ENCODE measurements around the gene CD247.

The CD247 gene

DNA sequence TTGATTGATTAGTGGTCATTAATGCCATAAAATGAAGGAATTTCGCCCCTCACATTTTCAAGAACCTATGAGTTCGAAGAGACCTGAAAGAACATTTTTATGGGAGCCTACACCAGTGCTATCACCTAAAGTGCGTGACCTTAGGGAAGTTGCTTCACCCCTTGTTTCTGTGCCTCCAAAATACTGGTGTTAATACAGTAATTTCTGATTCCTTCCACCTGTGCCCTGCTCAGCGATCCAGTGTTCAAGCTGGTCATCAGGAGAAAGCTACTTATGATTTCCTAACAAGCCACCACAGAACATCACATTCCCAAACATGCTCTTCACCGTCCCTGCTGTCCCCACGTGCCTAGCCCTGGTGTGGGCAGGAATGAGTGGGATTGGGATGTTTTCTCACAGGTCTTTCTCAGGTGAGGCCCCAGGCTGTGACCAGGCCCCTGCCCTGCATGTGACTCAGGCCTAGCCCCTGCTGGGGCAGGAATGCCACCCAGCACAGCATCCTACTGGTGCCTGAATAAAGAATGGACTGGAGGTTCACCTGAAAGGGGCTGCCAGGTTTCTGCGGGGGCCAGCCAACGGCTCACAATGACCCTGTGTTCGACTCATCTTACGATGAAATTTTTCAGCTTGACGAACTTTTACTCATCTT is 60.3 kb downstream of the CD247 start:
- no peak for DNase-seq

DNA sequence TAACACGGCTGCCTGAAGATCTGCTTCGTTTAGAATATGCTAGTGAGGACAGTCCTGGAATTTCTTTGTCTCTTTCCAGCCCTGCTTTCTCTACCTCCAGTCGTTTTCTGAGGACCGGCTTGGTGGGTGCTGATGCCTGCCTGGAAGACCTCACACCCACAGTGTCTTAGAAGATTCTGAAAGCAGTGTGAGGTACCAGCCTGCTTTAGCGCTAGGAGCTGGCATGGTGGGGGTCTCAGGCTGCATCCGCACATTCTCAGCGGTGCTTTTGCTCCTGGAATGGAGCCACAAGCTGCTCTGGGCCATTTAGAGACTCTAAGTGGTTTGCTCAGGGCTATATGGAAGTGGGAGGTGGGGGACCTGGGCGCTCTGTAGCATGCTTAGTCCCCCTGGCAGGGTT is 61.4 kb downstream of the CD247 start:
- no peak for DNase-seq

DNA sequence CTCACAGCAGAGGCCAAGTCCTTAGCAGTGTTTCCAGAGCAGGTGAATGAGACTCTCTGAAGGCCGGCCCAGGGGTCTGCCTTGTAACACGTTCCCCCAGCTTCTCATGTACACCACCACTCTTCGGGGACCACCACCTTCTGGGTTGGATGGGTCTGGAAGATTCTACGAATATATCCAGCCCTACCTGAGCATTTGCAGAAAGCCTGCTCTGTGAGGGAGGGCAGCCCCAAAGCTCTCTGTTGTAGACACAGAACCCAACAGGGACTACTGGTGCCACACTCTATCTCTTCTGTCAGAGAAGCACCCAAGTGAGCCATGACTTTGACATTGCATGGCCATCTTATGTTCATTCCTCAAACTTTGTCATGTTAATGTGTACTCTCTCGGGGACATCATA is 61.8 kb downstream of the CD247 start:
- DNase-seq: no peak

DNA sequence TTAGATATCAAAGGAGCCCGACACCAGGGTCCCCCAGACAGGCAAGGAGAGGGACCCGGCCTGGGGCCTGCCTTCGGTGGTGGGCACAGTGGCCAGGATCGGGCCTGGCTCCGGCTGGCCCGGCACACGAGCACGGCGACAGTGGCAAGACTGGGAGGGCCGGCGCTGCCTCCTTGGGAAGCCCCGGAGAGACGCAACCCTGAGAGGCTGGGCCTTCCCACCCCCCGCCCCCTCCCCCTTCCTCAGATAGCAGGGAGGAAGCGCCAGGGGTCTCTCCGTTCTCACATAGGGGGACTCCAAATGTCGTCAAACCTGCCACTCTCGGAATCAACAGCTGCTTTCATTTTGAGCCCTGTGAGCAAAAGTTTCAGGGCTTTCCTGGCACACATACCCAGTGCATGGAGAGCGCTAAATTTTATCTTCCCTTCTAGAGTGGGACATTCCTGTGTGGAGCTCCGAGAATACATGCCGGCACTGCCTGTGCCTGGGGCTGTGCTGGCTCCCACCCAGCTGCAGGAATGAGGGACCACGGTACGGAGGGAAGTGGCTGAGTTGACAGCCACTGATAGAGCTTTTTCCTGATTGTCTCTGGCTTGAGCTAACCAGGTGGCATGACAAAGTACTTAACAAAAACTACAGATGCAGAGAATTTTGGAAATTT is 62.4 kb downstream of the CD247 start:
- DNase-seq: peak; percentile 53

DNA sequence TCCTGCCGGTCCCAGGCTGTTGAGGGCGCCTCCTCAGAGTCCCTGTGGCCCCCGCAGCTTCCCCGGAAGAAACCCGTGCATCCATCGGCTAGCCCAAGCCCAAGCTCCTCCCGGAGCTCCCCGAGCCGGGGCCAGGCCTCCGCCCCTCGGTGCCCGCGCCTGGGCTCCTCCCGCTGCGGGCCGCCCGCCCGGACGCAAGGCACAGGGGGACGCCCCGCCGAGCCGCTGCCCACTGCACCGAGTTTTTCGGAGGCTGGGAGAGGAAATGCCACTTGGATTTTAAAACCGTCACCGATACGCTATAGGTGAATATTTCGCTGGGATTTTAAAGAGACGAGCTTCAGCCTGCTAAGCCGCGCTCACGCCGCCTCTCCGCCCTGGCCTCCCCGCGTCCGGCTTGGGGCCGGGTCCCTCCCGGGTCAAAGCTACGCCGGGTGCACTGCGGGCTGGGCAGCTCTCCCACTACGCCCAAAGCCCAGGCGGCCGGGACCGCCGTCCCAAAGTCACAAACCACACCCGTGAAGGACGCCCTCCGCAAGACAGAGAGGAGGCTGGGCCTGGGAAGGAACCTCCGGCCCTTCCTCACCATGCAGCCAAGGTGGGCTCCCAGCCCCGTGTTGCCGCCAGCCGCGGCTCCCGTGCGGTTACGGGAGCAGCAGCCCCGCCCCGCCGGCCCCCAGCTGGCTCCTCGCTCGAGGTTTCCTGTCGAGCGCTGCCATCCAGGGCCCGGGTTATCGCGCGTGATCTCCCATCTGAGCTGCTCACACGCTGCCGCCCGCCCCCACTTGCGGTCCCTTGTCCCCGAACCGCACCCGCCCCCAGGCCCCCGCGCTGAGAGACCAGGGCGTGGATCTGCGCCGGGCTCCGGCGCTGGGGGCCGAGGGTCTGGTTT is 63.2 kb downstream of the CD247 start:
- peak; percentile 78 for DNase-seq

DNA sequence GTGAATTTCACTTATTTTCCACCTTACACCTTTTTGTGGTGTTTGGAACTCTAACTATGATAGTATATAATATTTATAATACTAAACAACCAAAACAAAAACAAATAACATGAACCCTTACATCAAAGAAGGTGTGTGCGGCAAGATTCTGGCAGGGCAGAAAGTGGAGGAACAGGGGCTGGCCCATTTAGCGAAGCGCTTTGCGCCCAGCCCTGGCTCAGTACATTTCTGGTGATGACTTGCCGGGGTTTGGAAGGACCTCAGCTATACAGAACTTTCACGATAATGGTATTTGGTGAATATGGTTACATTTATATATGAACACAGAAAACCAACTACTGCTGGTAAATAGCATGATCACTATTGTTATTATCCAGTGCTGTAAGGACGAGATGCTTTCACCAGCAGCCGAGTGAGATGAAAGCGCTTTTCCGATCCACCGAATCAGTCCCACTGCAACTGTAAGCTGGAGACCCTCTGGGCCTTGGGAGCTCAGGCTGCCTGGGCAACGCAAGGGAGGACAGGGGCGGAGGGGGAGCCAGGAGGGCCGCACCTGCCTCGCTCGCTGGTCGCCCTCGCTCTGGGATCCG is 63.9 kb downstream of the CD247 start:
- DNase-seq: no peak

DNA sequence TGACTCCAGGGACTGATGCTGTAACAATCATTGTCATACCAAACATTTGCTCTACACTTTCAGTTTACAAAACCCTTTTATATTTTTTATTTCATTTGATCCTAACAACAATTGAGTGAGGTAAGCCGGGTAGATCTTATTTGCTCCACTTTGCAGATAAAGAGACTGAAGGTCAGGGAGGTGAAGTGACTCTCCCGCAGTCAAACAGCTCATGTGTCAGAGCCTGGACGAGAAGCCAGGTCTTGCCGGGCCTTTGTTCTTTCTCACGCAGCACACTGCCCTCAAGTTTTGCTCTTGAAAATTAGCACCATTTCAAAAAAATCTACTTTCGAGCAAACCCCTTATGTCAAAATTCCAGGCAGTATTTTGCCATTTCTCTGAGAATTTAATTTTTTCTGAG is 65.2 kb downstream of the CD247 start:
- DNase-seq: no peak

DNA sequence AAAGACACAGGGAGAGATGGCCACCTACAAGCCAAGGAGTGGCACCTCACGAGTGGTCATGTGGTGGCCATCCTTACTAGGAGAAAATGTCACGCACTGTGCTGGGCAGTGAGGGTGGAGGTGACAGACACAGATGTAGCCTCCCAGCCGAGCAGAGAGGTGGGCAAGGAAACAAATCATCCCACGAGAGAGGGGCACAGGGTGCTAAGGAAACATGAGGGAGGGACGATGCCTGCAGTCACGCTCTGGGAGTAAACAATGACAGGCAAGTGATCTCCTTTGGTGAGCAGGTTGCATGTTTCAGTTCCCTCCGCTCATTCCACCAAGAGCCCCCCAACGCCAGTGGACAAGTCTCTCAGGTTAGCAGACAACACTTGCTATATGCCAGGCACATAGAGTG is 65.8 kb downstream of the CD247 start:
- DNase-seq: no peak

DNA sequence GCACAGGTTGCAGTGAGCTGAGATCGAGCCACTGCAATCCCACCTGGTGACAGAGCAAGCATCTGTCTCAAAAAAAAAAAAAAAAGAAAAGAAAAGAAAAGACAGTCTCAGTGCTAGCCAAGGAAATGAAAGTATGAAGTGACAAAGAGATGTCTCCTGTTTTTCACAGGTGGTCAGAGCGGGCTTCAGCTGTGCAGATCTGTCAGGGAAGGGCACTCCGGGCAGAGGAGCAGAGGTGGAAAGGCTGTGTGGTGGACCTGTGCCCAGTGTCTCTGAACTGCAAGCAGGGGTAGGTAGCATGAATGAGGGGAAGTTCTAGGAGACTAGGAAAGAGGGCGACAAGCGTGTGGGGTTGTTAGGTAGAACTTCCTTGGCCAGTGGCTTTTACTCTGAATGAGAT is 67.5 kb downstream of the CD247 start:
- no peak for DNase-seq

DNA sequence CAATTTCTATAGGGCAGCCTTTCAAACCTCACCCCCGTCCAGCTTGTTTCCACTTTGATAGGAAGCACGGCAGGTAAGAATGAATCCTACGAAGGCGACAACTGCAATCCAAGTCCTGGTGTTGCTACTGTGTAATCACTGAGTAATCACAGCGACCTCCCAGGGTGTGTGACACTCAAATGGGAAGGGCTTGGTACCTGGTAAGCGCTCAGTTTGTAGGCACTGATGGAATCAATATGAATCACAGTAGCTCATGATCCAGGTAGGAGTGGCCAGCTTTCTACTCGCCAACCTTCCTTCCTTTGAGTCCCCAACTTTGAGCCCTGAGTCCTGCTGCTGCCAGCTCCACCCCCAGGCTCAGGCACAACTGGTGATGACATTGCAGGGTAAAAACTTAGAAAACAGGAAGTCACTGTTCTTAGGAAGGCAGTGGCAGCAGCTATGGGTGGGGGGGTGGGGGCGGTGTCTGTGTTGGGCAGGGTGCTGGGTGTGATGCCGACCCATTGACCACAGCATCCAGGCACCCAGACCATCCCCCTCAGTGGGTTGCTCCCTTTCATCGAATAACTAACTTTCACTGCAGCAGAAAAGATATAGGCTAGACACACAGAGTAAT is 70.7 kb downstream of the CD247 start:
- peak; percentile 70 for DNase-seq

DNA sequence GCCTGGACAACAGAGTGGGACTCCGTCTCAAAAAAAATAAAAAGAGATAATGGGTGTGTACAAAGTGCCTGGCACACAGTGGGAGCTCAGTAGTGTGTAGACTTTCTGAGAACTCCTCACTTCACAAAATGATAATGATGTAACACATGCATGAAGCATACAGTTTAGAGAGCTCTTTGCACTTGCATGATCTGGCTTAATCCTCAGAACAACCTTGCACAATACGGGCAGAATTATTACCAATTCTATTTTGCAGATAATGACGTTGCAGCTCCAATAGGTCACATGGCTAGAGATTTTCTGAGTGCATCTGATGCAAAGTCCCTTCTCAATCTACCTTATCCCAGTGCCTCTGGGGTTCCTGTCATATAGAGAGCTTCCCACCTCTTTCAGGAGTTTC is 71.4 kb downstream of the CD247 start:
- no peak for DNase-seq

DNA sequence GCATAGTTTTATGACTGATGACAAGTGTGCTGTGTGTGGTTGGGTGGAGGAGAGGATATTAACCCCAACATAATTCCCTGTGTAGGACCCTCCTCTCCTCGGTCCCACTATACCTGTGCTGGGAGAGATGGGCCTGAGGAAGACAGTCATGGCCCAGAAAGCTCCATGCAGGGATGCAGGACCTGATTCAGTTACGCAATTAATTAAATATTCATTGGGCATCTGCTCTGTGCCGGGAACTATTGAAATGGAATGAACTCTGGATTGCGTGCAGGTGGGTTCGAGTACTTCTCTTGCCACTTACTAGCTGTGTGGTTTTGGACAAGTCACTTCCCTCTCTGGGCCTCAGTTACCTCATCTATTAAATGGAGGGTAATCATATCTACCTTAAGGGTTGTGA is 74.6 kb downstream of the CD247 start:
- DNase-seq: no peak

DNA sequence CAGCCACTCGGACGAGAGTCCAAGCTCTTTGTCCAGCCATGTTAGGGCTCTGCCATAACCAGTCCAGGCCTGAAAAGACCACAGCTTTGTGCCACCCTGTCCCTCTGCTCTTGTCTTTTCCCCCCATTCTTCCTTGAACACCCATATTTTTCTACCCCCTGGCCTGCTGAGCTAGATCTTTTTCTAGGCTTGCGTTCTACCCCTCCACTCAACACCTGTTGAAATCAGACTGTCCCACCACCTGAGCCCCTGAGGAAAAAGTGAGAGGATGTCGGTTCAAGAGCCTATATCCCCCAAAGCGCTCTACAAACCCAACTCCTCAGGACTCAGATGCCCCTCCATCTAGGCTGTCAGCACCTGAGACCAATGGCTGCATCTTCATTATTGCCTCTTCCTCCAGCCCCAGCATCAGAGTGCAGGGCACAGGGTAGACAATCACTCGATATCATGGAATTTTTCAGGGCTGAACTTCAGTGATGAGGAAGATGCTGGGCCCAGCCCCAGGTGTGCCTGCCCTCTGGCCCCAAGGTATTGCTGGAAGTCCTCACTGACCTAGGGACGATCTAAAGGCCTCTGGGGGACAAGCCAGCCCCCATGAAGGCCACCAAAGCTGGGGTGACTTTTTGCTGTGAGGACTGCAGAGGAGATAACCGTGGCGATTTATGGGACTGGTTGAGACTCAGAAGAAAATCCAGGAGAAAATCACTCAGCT is 75.3 kb downstream of the CD247 start:
- no peak for DNase-seq

DNA sequence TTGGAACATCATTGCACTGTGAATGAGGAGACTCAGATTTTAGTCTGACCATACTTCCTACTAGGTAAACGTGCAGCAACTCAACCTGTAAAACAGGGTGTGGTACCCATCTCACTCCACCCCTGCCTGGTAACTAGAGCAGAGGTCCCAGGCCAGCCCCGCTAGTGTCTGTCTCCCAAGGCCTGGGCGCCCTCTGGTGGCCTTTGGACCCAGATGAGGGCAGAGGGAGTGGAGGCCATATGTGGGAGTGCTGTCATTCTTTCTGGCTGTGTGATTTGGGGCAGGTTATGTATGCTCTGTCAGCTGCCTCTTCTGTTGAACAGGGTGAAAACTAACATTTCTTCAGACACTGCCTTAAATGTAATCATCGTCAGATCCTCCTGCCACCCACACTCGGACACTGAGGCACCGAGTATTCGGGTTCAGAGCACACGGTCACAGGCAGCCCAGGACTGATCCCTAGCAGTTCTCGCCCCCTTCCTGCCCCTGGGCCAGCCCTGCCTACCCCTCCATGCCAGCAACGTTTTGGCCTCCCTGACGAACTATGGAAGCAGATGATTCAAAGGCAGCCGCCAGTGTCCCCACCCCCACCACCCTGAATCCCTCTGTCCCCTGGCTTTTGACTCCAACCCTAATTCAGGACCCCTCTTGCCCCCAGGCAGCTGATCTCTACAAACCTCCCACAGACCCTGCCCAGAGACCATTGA is 76.0 kb downstream of the CD247 start:
- DNase-seq: peak; percentile 85

DNA sequence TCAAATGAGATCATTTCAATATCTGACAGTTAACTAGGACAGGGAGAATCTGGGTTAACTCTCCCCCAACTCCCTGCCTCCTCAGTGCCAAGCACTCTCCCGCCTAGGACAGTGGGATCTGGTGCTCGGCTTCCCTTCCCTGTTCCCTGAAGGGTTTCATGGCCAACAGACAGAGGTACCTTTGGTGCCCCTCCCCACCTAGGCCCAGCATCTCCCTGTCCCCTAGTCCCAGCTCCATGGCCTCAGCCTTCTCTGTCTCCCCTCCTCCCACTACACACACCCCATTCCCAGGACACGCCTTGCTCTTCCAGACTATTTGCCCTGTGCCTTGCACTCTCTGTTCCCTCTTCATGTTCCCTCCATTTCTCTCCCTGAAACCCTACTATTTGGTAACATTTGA is 77.1 kb downstream of the CD247 start:
- DNase-seq: no peak

DNA sequence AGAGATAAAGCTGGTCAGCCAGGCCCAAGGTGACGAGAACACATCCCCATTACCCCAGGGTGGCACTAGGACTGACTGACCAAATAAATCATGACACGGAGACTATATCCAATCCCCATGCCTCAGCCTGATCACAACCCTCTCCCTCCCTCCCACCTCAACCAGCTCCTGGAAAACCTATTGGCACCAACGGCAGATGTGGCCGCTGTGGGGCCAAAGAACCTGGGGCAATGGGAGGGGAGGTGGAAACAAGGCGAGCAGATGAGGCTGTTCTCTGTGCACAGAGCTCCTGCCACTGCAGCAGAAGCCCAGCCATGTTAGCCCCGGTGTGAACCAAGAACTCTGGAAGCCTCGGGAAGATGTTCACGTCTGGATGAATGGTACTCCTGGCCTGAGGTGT is 77.6 kb downstream of the CD247 start:
- no peak for DNase-seq

DNA sequence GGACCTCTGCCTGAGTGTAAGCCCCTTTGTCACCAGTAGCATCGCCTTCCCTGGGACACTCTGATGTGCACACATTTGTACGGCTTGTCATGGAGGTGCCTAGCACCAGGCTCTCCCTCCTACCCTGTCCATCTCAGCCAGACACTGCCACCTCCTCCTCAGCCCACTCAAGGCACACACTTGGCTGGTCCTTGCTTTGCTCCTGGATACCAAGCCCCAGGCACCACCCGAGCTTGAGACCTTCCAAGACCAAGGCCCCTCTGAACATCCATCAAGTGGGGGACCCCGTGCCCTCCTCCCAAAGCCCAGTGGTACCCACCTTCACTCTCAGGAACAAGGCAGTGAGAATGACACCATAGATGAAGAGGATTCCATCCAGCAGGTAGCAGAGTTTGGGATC is 78.0 kb downstream of the CD247 start:
- DNase-seq: no peak

DNA sequence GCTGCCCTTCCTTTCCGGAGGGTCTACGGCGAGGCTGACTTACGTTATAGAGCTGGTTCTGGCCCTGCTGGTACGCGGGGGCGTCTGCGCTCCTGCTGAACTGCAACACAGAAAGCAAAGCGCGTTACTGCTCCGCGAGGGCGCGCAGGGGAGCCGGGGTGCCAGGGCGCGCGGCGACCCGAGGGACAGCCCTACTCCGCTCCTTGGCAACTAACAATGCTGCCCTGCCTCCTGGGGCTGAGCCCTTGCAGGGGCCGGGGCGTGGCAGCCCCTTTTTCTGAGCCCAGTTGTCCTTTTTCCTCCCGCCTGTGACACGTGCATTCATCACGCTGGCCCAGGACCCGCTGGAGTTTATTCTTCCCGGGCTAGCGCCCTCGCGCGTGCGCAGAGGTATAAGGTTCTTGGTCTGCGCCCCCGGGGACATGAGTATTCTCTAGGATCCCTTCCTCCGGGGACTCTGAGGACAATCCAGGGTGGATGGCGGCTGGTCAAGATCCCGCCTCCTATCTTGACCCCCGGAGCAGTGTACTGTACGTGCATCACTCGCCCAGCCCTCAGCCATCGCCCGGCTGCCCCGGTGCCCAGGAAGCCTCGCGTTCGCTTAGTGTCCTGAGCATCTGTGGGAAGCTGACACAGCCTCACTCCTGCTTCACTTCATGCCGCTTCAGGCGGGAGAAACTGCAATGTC is 78.9 kb downstream of the CD247 start:
- no peak for DNase-seq

DNA sequence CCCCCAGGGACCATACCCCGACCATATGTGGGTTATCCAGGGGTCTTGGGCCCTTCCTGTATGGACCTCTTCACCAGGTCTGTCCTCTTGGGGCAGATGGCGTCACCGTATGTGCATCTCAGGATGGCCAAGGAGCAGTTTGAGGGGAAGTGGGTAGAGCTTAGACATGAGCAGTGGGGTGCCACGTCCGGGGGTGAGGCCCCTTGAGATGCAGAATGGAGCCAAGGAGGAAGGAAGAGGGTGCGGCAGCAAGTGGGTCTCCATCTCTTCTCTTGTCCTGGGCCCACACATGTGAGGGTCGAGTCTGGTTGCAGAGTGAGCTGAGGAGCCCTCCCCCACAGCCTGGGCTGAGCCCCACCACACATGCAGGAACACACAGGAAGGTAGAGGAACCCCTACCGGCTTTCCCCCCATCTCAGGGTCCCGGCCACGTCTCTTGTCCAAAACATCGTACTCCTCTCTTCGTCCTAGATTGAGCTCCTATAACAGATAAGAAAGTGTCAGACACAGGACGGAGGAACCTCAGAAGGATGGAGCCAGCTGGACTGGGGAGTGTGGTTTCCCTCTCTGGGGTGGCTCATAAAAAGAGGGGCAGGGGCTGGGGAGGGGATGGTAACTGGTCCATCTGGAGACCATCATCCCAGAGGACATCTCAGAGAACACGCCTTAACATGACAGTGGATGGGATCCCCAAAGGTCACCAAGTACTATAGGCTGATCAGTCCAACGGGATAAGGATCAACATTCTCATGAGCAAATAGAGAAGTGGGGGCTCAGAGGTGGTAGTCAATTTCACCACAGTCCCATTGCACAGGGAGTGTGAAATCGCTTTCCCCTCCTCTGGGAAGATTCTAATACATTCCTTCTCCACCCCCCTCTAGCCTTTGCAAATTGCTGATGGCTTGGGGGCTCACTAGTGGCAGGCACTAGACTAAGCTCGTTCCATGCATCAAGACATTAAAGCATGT is 79.9 kb downstream of the CD247 start:
- no peak for DNase-seq

DNA sequence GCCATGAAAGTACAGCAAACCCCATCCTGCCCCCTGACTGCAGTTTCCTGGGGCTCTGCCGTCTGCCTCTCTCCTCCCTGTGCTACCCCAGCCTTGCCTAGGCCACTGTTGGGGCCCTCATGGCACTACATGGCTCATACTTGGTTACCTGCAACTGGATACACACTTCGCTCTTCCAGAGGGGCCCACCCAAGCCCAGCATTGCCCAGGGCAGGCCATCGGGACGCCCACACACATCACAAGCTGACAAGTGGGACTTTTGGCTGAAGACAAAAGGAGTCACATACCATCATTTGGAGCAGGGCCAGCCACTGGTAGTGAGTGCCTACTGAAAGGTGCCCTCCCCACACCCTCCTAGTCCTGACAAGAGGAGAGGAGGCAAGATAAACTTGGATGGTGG is 82.8 kb downstream of the CD247 start:
- no peak for DNase-seq

All from effector CD4-positive, alpha-beta T cell (primary cell).